Fibroblast of lung (primary cell): ENCODE data around the gene EFCAB5.

Source experiments
- CTCF ChIP-seq, 2 donors: IDR thresholded peaks in 1 of 2; conservative IDR thresholded peaks in 1 of 2; 1 replicate in 1 of 2; 2 replicates in 1 of 2; pipeline ENCODE4 v1.5.1; 2011 to 2012; ENCODE audit warnings: low read length in 2 of 2, control low read depth in 1 of 2, inconsistent platforms in 1 of 2, low read depth in 1 of 2, mild to moderate bottlenecking in 1 of 2
- EZH2 ChIP-seq: IDR thresholded peaks from 2 replicates; pipeline ENCODE4 v1.5.1; 2012; ENCODE audit warnings: low read length, control low read depth, mild to moderate bottlenecking; ENCODE audit errors: missing control alignments

GRCh38 chr17:30091121-30091670 is 149.8 kb downstream of the EFCAB5 start:
- TF ChIP-seq CTCF (conservative IDR thresholded peaks at IDR 0.05 in 1 of 2, IDR thresholded peaks at IDR 0.05 in 1 of 2; ENCODE audit: low read depth in 1 of 2, low read length in 2 of 2): no peak
- TF ChIP-seq EZH2: no peak
